PC-3 (cell line): ENCODE measurements around the gene MAPK1.

ENCODE experiments used
- CTCF ChIP-seq: fragments of 300-600 bp; sonication (generic); conservative IDR thresholded peaks from 2 replicates; pipeline ENCODE4 v1.5.1; 2017; ENCODE audit warnings: antibody characterized with exemption, low read depth, mild to moderate bottlenecking, low read length
- EZH2 ChIP-seq: fragments of 300-600 bp; sonication (generic); IDR thresholded peaks from one replicate; pipeline ENCODE4 v1.6.1; 2017; ENCODE audit warnings: antibody characterized with exemption, mild to moderate bottlenecking, low read length; ENCODE audit not compliant: unreplicated experiment

- TF ChIP-seq EZH2 (no peak), CTCF (no peak)
Measured at GRCh38 chr22:21741059-21741458, 126.4 kb downstream of the MAPK1 start.
